ENCODE data around the gene OBP2A.

DNA sequence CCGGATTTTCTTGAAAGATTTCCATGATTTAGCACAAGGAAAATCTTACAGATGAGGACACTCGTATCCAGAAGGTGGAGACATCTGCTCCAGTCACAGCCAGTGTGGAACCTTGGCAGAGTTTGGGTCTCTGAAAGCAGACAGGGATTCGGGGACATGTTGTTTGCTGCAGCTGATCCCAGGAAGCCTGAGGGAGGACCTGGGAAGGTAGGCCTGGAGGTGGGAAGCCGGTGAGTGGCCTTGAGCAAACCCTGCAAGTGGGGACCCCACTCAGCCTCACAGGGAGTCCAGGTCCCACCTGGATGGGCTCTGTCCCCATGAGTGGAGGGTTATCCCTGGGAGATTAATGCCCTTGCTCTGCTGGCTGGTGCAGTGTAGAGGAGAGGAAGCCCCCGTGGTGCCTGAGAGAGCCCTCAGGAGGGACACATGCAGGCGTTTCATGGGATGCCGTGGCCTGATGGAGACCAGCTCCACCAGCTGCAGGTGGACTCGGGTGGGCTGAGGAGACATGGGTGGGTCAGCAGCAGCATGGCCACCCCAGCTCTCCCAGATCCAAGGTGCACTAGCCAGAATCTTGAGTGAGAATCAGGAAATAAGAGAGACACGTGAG lies 37.6 kb upstream of the OBP2A start:
- no peak for TF ChIP-seq CTCF (IDR thresholded peaks at IDR 0.05)
- TF ChIP-seq POLR2A (IDR thresholded peaks at IDR 0.05) = no peak

Data from tibial nerve (tissue), 3 donors.